NCI-H345 treated with DMSO at 0.1 percent for 48 hours (cell line): ENCODE data around the gene SH3BP2.

Source experiments
- DNase-seq: peaks from one replicate; lab custom pipeline; 2025; ENCODE audit not compliant: unreplicated experiment; lab: John Stamatoyannopoulos, UW

The SH3BP2 gene

GRCh38 chr4:2790583-2791517 lies 2.0 kb upstream of the SH3BP2 start:
- DNase-seq: no peak

GRCh38 chr4:2791518-2792395 lies 1.1 kb upstream of the SH3BP2 start:
- no peak for DNase-seq

DNA sequence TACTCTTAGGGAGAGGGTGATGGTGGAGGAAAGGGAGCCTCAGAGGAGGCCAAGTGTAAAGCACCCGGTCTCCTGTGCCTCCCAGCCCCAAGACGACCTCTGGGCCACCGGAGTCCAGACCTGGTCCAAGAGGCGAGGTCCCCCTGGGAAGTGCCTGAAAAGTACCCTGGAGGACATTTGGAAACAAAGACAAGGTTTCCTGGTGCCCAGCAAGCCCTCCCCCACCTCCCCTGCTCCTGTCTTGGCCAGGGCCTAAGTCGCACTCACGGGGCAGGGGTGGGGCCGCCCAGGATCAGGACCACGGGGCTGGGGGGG lies 532 bp upstream of the SH3BP2 start:
- DNase-seq: no peak

DNA sequence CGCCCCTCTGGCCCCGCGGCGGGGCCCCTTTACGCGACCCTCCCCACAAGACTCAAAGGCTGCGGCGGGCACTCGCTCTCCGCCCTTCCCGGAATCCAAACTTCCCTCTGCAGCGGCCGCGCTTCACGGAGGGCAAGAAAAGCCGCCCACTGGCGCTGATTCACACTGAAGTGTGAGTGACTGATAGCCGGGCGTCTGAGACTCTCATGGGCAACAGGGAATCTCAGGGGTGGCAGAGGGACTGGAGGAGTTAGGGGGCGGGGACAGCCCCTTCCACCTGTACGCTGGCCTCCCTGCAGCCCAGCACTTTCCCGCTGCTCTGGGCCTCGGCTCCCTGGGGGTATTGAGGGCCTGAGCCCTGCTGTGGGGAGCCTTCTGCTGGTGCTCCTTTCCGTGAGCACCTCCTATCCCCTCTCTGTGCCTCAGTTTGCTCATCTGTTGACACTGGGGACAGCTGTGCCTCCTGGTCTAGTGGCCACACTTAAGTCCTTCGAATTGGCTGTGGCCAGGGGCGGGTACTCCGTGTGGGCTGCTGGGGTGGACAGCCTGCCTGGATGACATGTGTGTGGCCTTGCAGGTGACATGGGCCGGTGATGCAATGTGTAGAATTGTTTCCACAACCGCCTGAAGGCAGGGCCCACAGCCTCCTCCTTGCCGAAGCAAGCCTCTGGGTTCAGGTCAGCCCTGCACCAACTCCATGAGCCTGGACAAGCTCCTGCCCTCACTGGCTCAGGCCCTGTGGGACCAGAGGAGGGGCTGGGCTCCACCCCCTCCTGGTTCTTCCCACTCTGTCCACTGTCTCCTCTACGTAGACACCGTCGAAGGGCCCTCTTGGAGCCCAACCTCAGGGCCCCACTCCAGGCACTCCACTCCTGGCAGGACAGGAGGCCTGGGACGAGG lies 951 bp downstream of the SH3BP2 start:
- DNase-seq: no peak

DNA sequence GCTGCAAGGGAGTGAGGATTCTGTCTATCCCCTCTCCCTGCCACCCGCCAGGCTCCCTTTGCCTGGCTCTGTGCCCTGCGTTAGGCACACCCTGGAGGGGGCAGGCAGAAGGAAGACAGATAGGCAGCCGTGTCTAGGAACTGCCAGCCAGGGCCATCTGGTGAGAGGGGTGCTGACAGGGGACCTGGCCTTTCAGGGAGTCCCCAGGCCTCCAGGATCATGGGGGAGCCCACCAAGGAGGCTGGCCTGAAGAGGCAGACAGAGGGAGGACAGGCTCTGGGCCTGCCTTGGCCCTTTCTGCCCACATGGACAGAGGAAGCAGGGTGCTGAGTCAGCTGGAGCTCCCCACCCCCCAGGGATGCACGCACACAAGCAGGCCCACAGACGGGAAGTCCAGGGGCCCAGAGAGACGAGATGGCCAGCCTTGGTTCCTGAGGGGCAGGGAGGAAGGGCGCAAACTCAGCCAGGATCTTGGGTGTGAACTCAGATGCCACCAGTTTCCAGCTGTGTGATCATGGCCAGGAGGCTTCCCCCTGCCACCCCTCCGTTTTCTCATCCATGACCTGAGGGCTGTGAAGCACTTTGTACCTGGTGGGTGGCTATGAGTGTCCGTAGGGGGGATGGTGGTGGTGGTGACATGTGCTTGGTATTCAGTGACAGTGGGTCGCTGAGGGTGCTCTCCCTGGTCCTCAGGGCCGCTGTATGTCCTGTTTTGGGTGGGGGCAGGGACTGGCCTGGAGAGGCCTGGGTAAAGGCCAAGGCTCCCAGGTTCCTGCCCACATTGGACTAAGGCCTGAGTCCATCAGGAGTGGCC lies 1.8 kb downstream of the SH3BP2 start:
- DNase-seq: no peak

DNA sequence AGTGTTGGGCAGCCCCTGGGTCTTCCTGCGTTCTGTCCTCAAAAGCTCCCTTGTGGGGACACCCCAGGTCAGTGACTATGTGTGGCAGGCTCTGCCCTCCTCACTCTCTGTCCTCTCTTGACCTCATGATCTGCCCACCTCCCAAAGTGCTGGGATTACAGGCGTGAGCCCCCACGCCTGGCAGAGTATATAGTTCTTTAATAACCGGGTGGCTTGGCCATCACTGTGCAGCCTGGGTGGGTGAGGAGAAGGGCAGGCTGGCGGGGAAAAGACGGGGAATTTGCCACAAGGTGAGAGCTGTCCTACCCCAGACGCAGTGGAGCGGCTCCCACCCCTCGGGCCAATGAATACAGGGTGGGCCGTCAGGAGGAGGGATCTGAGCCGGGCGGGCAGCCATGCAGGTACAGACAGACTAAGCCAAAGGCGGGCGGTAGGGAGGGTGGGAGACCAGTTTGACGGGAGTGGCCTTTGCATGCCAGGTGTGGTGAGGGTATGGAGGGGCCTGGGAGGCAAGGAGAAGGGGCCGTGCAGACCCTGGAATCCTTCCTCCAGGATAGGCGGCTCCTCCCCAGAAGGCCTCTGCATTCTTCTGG lies 2.5 kb downstream of the SH3BP2 start:
- DNase-seq: no peak

DNA sequence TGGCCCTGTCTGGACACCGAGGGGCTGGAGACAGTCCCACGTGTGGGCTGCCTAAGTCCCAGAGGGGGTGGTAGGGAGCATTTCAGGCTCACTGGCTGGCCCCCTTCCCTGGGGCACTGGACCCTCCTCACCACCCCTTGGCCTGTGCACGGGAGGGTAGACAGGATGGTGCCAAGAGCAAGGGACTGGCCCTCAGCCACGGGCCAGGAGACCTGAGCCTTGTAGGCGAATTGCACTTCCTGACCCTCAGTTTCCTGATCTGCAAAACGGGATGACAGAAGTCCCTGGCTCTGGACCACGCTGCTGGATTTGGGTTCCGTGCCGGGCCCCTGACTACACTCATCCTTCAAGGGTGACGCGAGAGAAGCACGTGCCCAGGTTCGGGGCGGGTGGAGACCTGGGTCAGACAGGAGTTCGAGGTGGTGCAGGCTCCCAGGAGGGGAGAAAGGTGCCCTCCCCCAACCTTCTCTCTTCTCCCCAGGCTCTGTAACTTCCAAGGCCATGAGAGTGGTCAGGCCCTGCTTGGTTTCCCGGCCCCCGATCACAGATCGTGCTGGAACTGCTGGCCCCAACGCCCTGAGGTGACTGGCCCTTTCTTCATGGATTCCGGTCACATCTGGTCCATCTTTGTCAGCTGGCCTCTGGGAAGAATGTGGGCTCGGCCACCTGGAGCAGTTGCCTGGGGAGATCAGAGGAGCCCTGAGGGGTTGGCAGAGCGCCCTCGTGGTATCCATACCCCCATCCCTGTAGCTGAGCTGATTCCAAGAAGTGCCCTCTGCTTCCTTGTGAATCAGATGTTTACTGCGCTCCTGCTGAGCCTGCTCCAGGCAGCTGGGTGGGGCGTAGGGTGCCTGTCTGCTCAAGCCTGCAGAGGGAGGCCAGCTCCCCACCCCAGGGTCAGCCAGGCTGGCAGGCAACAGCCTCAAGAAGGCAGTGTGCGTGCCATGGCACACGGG lies 3.3 kb downstream of the SH3BP2 start:
- no peak for DNase-seq

DNA sequence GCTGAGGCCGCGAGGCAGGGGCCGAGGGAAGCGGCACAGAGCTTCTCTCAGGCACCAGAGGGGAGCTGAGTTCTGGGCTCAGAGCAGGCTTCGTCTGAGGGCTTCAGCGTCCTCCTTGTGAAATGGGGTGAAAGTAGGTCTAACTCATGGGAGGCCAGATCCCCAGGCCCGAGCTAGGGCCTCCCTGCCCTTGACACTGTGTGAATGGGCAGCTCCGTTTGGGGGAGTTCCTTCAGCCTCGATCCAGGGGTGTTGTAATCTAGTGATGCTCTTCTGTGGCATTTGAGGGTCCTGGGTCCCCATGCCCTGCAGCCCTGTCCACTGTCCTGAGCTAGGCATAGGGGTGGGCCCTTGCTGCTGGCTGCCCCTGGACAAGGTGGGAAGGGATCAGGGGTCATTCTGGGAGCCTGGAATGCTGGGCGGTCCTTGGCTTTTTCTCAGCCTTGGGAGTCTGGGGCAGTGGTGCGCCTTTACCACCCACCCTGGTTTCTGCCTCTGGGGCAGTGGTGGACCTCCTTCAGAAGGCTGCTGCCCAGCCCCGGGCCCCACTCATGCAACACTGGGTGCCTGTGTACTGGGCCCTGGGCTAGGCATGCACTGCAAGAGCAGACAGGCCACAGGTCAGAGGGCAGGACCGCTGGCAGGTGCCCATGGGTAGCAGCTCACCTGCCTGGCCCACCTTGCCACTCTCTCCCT lies 4.1 kb downstream of the SH3BP2 start:
- no peak for DNase-seq

GRCh38 chr4:2797545-2798305 lies 4.8 kb downstream of the SH3BP2 start:
- no peak for DNase-seq

- no peak for DNase-seq
Measured at GRCh38 chr4:2798399-2799223, 5.7 kb downstream of the SH3BP2 start.

DNA sequence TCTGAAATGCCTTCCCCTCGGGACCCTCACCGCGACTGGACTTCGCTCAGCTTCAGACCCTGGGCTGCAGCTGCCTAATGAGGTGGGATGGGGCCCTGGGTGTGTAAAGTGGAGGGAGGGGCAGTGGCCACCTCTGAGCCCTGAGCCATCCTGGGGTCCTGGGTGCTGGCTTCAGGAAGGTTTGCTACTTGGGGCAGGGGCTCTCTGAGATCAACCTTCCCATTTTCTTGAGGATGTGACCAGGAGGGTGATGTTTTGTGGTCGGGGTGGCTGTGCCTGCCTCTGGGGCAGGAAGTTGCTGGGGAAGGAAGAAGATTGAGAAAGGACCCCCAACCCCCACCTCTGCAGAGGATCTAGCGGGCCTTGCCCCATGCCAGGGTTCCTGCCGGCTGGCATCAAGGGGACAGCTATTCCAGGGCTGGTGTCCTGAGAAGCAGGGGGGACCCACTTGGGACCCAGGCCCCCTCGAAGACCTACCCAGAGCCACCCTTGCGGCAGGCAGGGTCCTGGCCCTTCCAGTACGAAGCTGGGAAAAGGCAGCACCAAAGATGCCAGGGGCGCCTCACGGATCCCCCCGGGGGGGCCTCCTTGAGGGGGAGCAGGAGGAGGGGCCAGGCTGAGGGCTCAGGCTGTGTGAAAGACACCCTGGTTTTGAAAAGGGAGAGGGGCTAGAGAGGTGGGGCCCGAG lies 6.5 kb downstream of the SH3BP2 start:
- DNase-seq: no peak

GRCh38 chr4:2799971-2800690 lies 7.2 kb downstream of the SH3BP2 start:
- DNase-seq: no peak

DNA sequence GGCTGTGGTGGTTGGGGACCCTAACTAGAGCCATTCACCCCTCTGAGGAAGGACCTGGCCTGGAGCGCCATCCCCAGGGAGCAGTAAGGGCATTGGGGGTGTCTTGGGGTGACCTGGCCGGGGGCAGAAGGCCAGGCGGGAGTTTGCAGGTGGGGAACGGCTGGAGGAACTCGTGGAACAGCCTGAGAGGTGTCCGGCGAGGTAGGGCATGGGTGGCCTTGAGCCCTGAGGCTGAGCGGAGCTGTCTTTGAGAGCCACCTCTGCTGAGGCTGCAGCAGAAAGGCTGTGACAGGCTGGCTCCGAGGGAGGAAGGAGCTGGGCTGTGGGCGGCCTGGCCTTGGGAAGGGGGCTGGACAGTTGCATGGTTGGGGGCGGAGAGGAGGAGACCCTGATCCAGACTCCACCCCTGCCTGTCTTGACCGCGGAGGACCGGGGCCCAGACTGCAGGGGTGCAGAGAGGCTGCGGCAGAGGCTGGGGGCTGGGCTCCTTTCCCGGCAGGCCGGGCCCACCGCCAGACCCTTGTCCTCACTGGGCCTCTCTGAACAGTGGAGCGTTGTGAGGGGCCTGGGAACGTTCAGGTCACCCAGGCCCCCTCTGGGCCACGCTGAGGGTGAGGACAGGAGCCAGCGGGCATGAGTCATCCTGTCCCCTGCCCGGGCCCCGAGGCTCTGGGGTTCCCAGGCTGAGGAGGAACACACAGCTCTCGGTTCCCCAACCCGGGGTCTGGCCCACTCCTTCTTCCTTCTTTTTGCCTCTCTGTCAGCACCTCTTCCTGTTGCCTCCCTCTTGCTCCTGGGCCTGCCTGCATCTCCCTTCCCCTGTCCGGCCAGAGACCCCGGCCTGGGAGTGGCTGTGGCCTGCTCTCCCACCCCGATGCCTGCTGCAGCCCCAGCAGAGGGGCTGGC lies 8.1 kb downstream of the SH3BP2 start:
- DNase-seq: no peak
